H1 (cell line): ENCODE measurements around the gene MSS51. TPM values are rescaled to one million over a fixed set of nuclear protein-coding genes. Genes with fewer than 3 reads are reported as not detected.
"Not testable (repeated sequence)": the region's sequence is repeated elsewhere in the genome, so short reads cannot be mapped to it uniquely, and the experiment has no call there.

ENCODE experiments used
- CTCF ChIA-PET: fragments of 300-600 bp; sonication (Branson Sonifier 250); formaldehyde crosslinking; loops from one replicate; lab custom pipeline; 2021; ENCODE audit not compliant: partially characterized antibody; lab: Charles Lee
- POLR2A ChIA-PET: fragments of 300-600 bp; sonication (Branson Sonifier 250); formaldehyde crosslinking; loops from one replicate; lab custom pipeline; 2021; ENCODE audit warnings: inconsistent platforms; ENCODE audit not compliant: partially characterized antibody; lab: Charles Lee
- DNase-seq, 2 experiments: peaks; one replicate each; pipeline versions ENCODE4 v3.0.0 to v3.0.0-alpha.2; 2010 to 2022; ENCODE audit warnings: low spot score in 2 of 2, low read depth in 1 of 2, mixed read lengths in 1 of 2
- FAIRE-seq: peaks from 2 replicates; lab custom pipeline; 2011; peaks lifted over from hg19 to GRCh38; lab: Jason Lieb, UNC
- H2AFZ ChIP-seq: 2 replicates; pipeline ENCODE4 v1.8.1; 2012; ENCODE audit warnings: low read length, inconsistent platforms
- H2AK5ac ChIP-seq: 2 replicates; pipeline ENCODE4 v1.6.1; 2013; ENCODE audit warnings: low read depth, low read length
- H2BK120ac ChIP-seq: replicated peaks from 2 replicates; pipeline ENCODE3; 2013; ENCODE audit warnings: low read depth, low read length, inconsistent platforms
- H2BK12ac ChIP-seq: 2 replicates; pipeline ENCODE4 v1.6.1; 2013; ENCODE audit warnings: low read depth, low read length
- H2BK15ac ChIP-seq: 2 replicates; pipeline ENCODE4 v1.6.1; 2013; ENCODE audit warnings: low read length
- H2BK20ac ChIP-seq: 2 replicates; pipeline ENCODE4 v1.6.1; 2013; ENCODE audit warnings: low read length
- H2BK5ac ChIP-seq: 2 replicates; pipeline ENCODE4 v1.6.1; 2013; ENCODE audit warnings: low read depth, low read length
- H3K14ac ChIP-seq: 2 replicates; pipeline ENCODE4 v1.6.1; 2013; ENCODE audit warnings: inconsistent platforms; ENCODE audit not compliant: insufficient read length
- H3K18ac ChIP-seq: 2 replicates; pipeline ENCODE4 v1.6.1; 2013; ENCODE audit warnings: low read length; ENCODE audit errors: extremely low read depth
- H3K23ac ChIP-seq: 2 replicates; pipeline ENCODE4 v1.6.1; 2013; ENCODE audit warnings: inconsistent platforms; ENCODE audit not compliant: insufficient read length
- H3K23me2 ChIP-seq: 2 replicates; pipeline ENCODE4 v1.6.1; 2013; ENCODE audit warnings: low read depth, low read length
- H3K27ac ChIP-seq: 2 replicates; pipeline ENCODE4 v1.6.1; 2011; ENCODE audit warnings: low read depth, low read length, inconsistent platforms
- H3K27me3 ChIP-seq, 4 experiments: replicated peaks in 1 of 4; 1 replicate in 1 of 4; 2 replicates in 3 of 4; pipeline versions ENCODE4 v1.6.1 to v1.8.1; 2011 to 2013; ENCODE audit warnings: low read length in 3 of 4, mild to moderate bottlenecking in 3 of 4, inconsistent platforms in 2 of 4, mixed read lengths in 2 of 4, moderate library complexity in 1 of 4; ENCODE audit not compliant: control insufficient read depth in 3 of 4, insufficient read depth in 3 of 4; ENCODE audit errors: extremely low read depth in 1 of 4
- H3K36me3 ChIP-seq, 4 experiments: 2 replicates each; pipeline versions ENCODE4 v1.6.1 to v1.8.1; 2011 to 2013; ENCODE audit warnings: mild to moderate bottlenecking in 4 of 4, low read length in 3 of 4, moderate library complexity in 2 of 4, control low read depth in 1 of 4, inconsistent platforms in 1 of 4; ENCODE audit not compliant: insufficient read depth in 4 of 4, control insufficient read depth in 2 of 4
- H3K4ac ChIP-seq: replicated peaks from 2 replicates; pipeline ENCODE3; 2013; ENCODE audit warnings: low read length, low read depth, mixed read lengths, inconsistent platforms; ENCODE audit not compliant: insufficient read length
- H3K4me1 ChIP-seq, 4 experiments: replicated peaks in 1 of 4; 1 replicate in 1 of 4; 2 replicates in 3 of 4; pipeline versions ENCODE4 v1.6.1 to v1.8.1; 2011 to 2013; ENCODE audit warnings: low read length in 3 of 4, inconsistent platforms in 2 of 4, mixed read lengths in 1 of 4; ENCODE audit not compliant: insufficient read depth in 4 of 4, control insufficient read depth in 3 of 4
- H3K4me2 ChIP-seq, 2 experiments: 2 replicates each; pipeline versions ENCODE4 v1.6.1 to v1.8.1; 2011 to 2013; ENCODE audit warnings: low read depth in 2 of 2, low read length in 2 of 2, control low read depth in 1 of 2, inconsistent platforms in 1 of 2, mild to moderate bottlenecking in 1 of 2; ENCODE audit not compliant: insufficient read depth in 1 of 2
- H3K4me3 ChIP-seq, 4 experiments: fragments of 200-600, 300-600 bp in 1 of 4; sonication (generic), shearing (Covaris generic), sonication (Bioruptor Twin) in 1 of 4; 2 replicates each; pipeline versions ENCODE4 v1.5.1 to v1.8.1; 2011 to 2016; ENCODE audit warnings: low read length in 4 of 4, low read depth in 3 of 4, control low read depth in 2 of 4, inconsistent platforms in 2 of 4, mild to moderate bottlenecking in 2 of 4, mixed read lengths in 1 of 4, moderate library complexity in 1 of 4; ENCODE audit not compliant: insufficient read depth in 2 of 4; ENCODE audit errors: extremely low read depth in 1 of 4
- H3K56ac ChIP-seq: replicated peaks from 2 replicates; pipeline ENCODE3; 2013; ENCODE audit warnings: low read depth, mild to moderate bottlenecking, mixed read lengths, low read length, inconsistent platforms; ENCODE audit not compliant: insufficient read length
- H3K79me1 ChIP-seq: 2 replicates; pipeline ENCODE4 v1.6.1; 2013; ENCODE audit warnings: low read depth, low read length, control low read depth
- H3K79me2 ChIP-seq, 2 experiments: 2 replicates each; pipeline versions ENCODE4 v1.6.1 to v1.8.1; 2012 to 2013; ENCODE audit warnings: low read length in 2 of 2, mild to moderate bottlenecking in 2 of 2, inconsistent platforms in 1 of 2; ENCODE audit not compliant: insufficient read depth in 2 of 2, control insufficient read depth in 1 of 2
- H3K9ac ChIP-seq, 4 experiments: replicated peaks in 1 of 4; 1 replicate in 1 of 4; 2 replicates in 3 of 4; pipeline versions ENCODE4 v1.6.1 to v1.8.1; 2011 to 2013; ENCODE audit warnings: low read depth in 3 of 4, low read length in 3 of 4, control low read depth in 2 of 4, mild to moderate bottlenecking in 2 of 4, moderate library complexity in 2 of 4, inconsistent platforms in 1 of 4; ENCODE audit errors: extremely low read depth in 1 of 4
- H3K9me3 ChIP-seq, 2 experiments: 2 replicates each; pipeline versions ENCODE4 v1.6.1 to v1.8.1; 2012 to 2013; ENCODE audit warnings: mild to moderate bottlenecking in 2 of 2, moderate library complexity in 2 of 2, control low read depth in 1 of 2, inconsistent platforms in 1 of 2, low read depth in 1 of 2, low read length in 1 of 2, mixed read lengths in 1 of 2; ENCODE audit not compliant: insufficient read depth in 2 of 2
- H4K20me1 ChIP-seq, 2 experiments: replicated peaks in 1 of 2; 2 replicates each; pipeline versions ENCODE3 to v1.8.1; 2011 to 2013; ENCODE audit warnings: inconsistent platforms in 2 of 2, low read length in 2 of 2, mild to moderate bottlenecking in 1 of 2; ENCODE audit not compliant: insufficient read depth in 2 of 2, control insufficient read depth in 1 of 2
- H4K5ac ChIP-seq: 2 replicates; pipeline ENCODE4 v1.6.1; 2013; ENCODE audit warnings: low read length, low read depth, mixed read lengths, inconsistent platforms; ENCODE audit not compliant: insufficient read length
- H4K8ac ChIP-seq: 2 replicates; pipeline ENCODE4 v1.8.0; 2013; ENCODE audit warnings: mild to moderate bottlenecking, moderate library complexity, low read length, inconsistent platforms; ENCODE audit not compliant: insufficient read depth; ENCODE audit errors: extremely low read depth
- H4K91ac ChIP-seq: replicated peaks from 2 replicates; pipeline ENCODE3; 2013; ENCODE audit warnings: low read length, mixed read lengths, inconsistent platforms; ENCODE audit not compliant: insufficient read length
- WGBS, 2 experiments: shearing (Covaris generic) in 1 of 2; methylation state at CpG; one replicate each; pipeline versions ENCODE4 v1.1.6 to v1.1.7; 2013 to 2015; ENCODE audit warnings: low lambda C conversion rate in 2 of 2, mixed read lengths in 2 of 2, inconsistent platforms in 1 of 2, low coverage in 1 of 2, missing lambda C conversion rate in 1 of 2; ENCODE audit not compliant: insufficient replicate concordance in 2 of 2, insufficient coverage in 1 of 2, insufficient read length in 1 of 2; ENCODE audit errors: extremely low coverage in 1 of 2, missing lambda C conversion rate in 1 of 2; 5-methylcytosine and 5-hydroxymethylcytosine counted together
- polyA plus RNA-seq, 7 experiments: library from polyadenylated mRNA; depleted of rRNA in 3 of 7; stranded (reverse) in 5 of 7; unstranded in 2 of 7; fragments of >200 nt in 5 of 7; fragments of 200-250 nt in 2 of 7; gene quantifications; 1 replicate in 5 of 7; 2 replicates in 1 of 7; 4 replicates in 1 of 7; pipeline versions ENCODE4 v1.2.1 to v1.2.3, GENCODE V29; 2011 to 2013; ENCODE audit warnings: missing spikeins in 2 of 7, mixed read lengths in 2 of 7
- total RNA-seq: library from RNA; stranded (reverse); fragmentation: NEBNext Ultra II Directional; extraction: Animal tissue kit (Norgen Biotek cat#: 25700); gene quantifications from 2 replicates; pipeline ENCODE4 v1.2.1, GENCODE V29; 2021

The MSS51 gene
- total and polyA plus RNA-seq, 2 of the 8 experiments (the other 6 are each of a cell fraction or from before 2014, with no cell fraction given): 1.5 to 1.7 TPM

GRCh38 chr10:73394325-73394724 is 39.0 kb downstream of the MSS51 start:
- H2BK5ac ChIP-seq, POLR2A ChIA-PET, H3K56ac ChIP-seq, H3K79me2 ChIP-seq, H4K5ac ChIP-seq, H3K4me3 ChIP-seq, H3K23ac ChIP-seq, H3K4me2 ChIP-seq, H3K23me2 ChIP-seq, H3K4ac ChIP-seq, H3K18ac ChIP-seq, H4K8ac ChIP-seq, H3K27me3 ChIP-seq, FAIRE-seq, H3K14ac ChIP-seq, H3K4me1 ChIP-seq, DNase-seq, H2BK15ac ChIP-seq, H4K91ac ChIP-seq, H3K79me1 ChIP-seq, H2BK120ac ChIP-seq, H2AFZ ChIP-seq, H3K27ac ChIP-seq, H3K9ac ChIP-seq, H3K9me3 ChIP-seq, CTCF ChIA-PET, H2BK12ac ChIP-seq, H4K20me1 ChIP-seq, H2BK20ac ChIP-seq, H2AK5ac ChIP-seq: not testable (repeated sequence)
- WGBS, 2 experiments: 86% methylated on average over 3 of the region's 4 CpGs; no CpG with 5 or more reads in 1 of the 2 experiments
- H3K36me3 ChIP-seq: peaks cover 7 to 27% (median 18%) of the 10 kb centered on the region in 4 experiments
